ENCODE data around the gene FAM83G. TPM values are rescaled to one million over a fixed set of nuclear protein-coding genes. Genes with fewer than 3 reads are reported as not detected.

The FAM83G gene
- polyA plus RNA-seq, 1 of the 3 experiments (the other 2 are of a cell fraction) = 6.5 TPM

- TF ChIP-seq, protein P1, sequence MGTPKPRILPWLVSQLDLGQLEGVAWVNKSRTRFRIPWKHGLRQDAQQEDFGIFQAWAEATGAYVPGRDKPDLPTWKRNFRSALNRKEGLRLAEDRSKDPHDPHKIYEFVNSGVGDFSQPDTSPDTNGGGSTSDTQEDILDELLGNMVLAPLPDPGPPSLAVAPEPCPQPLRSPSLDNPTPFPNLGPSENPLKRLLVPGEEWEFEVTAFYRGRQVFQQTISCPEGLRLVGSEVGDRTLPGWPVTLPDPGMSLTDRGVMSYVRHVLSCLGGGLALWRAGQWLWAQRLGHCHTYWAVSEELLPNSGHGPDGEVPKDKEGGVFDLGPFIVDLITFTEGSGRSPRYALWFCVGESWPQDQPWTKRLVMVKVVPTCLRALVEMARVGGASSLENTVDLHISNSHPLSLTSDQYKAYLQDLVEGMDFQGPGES (IDR thresholded peaks at IDR 0.05; ENCODE audit: low read depth, low read length) = no peak
- TF ChIP-seq EP300 (IDR thresholded peaks at IDR 0.05; ENCODE audit: borderline replicate concordance in 1 of 2, low read depth in 1 of 2, low read length in 1 of 2) = no peak
Measured at GRCh38 chr17:18985475-18985874, 19.1 kb downstream of the FAM83G start (continued).

GRCh38 chr17:18984273-18985114, 20.1 kb downstream of the FAM83G start:
- 97% methylated on average over 21 of the region's 21 CpGs for WGBS (ENCODE audit: low lambda C conversion rate)
- H3K4me3 ChIP-seq (ENCODE audit: low read depth in 2 of 2, low read length in 1 of 2) = no peak overlapping the region
- CTCF ChIA-PET = interaction anchor here (1.0 to 1.7 kb wide), 3 partner anchors 14 to 25 kb away, joined by 3 to 8 read pairs (median 4); no protein-coding TSS in a partner anchor
- no peaks in the 10 kb centered on the region for H4K20me1 ChIP-seq (ENCODE audit: insufficient read depth)
- peaks cover 0 to 11% of the 10 kb centered on the region in 2 experiments; a peak in 3 of 4 replicates for H3K4me1 ChIP-seq (ENCODE audit: control insufficient read depth in 1 of 2, insufficient read depth in 2 of 2, low read depth in 1 of 2, low read length in 1 of 2)
- H3K79me2 ChIP-seq (ENCODE audit: insufficient read depth) = no peaks in the 10 kb centered on the region
- H3K27ac ChIP-seq (ENCODE audit: low read depth in 2 of 2, low read length in 1 of 2) = no peak overlapping the region
- no peak overlapping the region for H3K9ac ChIP-seq
- no peak for DNase-seq
- no peaks in the 10 kb centered on the region for H3F3A ChIP-seq (replicated peaks; ENCODE audit: insufficient read depth)
- H3K36me3 ChIP-seq (replicated peaks in 1 of 2; ENCODE audit: control insufficient read depth in 1 of 2, insufficient read depth in 2 of 2, low read length in 1 of 2) = peaks cover 0 to 11% of the 10 kb centered on the region in 2 experiments
- H3K4me2 ChIP-seq = no peak overlapping the region
- no peaks in the 10 kb centered on the region for H3K9me3 ChIP-seq
- TF ChIP-seq RFX5 (IDR thresholded peaks at IDR 0.05; ENCODE audit: low read length) (no peak), YY1 (IDR thresholded peaks at IDR 0.05; ENCODE audit: low read depth) (no peak), NFIC (IDR thresholded peaks at IDR 0.05; ENCODE audit: borderline replicate concordance) (no peak), ZBTB33 (IDR thresholded peaks at IDR 0.05; ENCODE audit: borderline replicate concordance, low read depth) (no peak), SIN3A (IDR thresholded peaks at IDR 0.05; ENCODE audit: borderline replicate concordance, low read depth, low read length) (no peak), REST (IDR thresholded peaks at IDR 0.05; ENCODE audit: low read depth, low read length) (no peak), MEF2A (IDR thresholded peaks at IDR 0.05; ENCODE audit: borderline replicate concordance, low read depth) (no peak), TEAD4 (IDR thresholded peaks at IDR 0.05; ENCODE audit: borderline replicate concordance, insufficient read depth) (no peak), RXRA (IDR thresholded peaks at IDR 0.05; ENCODE audit: borderline replicate concordance, low read depth) (no peak), NRF1 (IDR thresholded peaks at IDR 0.05; ENCODE audit: low read depth, low read length) (no peak), FOSL2 (IDR thresholded peaks at IDR 0.05; ENCODE audit: borderline replicate concordance, low read depth) (no peak), GABPA (IDR thresholded peaks at IDR 0.05; ENCODE audit: low read depth) (no peak)
- POLR2A ChIA-PET = no interaction called here
- H3K9me2 ChIP-seq = no peaks in the 10 kb centered on the region
- H2AFZ ChIP-seq (ENCODE audit: low read depth) = no peak overlapping the region
- no peaks in the 10 kb centered on the region for H3K27me3 ChIP-seq (ENCODE audit: insufficient read depth)

Measured in SK-N-SH (cell line).